GM18499 (cell line): ENCODE measurements around the gene OSER1.

Experiments used
- ATAC-seq: cut with Tn5 transposase; IDR thresholded peaks from one replicate; pipeline ENCODE4 v1.9.1; 2021; ENCODE audit warnings: moderate number of reproducible peaks; ENCODE audit not compliant: insufficient read depth, unreplicated experiment

The OSER1 gene

DNA sequence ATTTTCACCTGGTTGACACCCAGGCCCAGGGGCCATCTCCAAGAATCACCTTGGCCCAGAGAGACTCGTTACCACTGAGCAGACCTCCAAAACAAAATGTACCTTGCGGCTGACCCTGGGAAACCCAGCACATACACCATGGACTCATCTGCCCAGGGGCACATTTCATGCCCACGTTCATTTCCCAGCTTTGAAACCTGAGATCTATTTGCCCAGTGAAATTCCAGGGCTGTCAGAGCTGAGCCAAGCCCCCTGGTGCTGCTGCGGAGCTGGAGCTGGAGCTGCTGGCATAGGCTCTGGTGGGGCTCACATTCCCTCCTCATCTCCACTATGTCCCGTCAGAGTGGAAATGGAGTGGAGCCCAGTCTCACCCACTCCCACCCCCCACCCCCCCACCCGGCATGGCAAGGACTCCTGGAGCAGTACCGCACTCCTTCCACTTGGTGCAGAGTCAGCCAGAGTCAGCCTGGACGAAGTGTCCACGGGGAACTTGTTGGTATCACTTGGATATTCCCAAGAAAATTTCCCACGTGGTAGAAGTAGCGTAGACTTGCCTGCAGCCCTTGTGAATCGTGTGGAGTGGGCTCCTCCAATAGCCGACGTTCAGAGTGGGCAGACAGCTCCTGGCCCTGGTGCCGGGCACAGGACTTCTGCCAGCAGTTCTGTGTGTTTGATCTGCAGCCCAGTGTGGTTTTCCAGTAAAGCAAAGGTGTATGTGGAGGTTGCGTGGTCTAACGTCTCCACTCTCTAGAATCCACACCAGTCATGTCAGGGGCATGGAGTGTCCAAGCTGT lies 18.1 kb upstream of the OSER1 start:
- no peak for ATAC-seq

DNA sequence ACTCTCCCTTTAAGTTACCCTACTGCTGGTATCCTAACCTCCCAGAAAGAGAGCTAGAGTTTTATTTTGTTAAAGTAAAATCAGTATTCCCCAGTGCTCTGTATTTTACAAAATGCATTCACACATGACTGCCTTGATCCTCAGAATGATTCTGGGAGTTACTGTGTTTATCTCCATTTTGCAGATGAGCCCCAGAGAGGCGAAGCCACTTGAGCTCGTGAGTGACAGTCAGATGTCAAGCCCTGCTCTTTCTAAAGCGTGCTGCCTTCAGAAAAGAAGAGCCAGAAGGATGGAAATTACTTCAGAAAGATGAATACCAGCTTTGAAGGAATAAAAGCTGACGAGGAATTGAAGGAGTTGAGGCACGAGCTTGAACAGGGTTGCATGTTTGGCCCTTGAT lies 14.1 kb upstream of the OSER1 start:
- ATAC-seq: no peak

DNA sequence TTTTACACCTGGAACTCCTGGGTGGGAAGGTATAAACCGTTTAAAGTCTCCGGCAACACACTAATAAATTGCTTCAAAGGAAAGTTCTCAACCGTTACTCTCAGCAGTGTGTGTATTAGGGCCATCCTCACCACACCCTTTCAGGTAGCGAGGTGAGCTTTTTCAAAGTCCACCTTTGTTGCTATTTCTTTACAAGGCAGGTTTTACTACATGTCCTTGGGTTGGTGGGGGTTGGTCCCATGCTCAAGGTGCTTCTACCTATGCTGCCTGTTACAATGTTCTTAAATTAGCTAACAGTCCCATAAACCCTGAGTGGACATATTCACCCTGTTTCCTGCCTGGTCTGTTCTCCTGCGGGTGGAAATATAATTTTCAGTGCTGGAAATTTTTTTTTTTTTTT lies 13.2 kb upstream of the OSER1 start:
- no peak for ATAC-seq

GRCh38 chr20:44222633-44223368 lies 12.2 kb upstream of the OSER1 start:
- ATAC-seq: no peak

DNA sequence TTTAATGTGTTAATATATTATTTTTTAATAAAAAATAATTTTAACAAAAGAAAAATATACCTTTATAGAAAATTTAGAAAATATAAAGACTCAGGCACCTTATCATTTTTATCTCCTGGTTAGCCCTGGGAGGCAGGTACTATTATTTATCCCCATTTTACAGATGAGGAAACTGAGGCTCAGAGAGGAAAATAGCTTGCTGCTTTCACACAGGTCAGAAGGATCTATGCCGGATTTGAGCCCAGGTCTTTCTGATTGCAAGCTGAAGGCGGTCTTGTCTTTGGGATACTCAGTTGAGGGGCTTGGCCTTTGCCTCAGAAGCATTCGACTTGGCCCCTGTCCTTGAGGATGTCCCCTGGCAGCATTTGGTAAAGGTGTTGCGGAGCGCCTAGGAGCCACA lies 11.5 kb upstream of the OSER1 start:
- ATAC-seq: no peak

DNA sequence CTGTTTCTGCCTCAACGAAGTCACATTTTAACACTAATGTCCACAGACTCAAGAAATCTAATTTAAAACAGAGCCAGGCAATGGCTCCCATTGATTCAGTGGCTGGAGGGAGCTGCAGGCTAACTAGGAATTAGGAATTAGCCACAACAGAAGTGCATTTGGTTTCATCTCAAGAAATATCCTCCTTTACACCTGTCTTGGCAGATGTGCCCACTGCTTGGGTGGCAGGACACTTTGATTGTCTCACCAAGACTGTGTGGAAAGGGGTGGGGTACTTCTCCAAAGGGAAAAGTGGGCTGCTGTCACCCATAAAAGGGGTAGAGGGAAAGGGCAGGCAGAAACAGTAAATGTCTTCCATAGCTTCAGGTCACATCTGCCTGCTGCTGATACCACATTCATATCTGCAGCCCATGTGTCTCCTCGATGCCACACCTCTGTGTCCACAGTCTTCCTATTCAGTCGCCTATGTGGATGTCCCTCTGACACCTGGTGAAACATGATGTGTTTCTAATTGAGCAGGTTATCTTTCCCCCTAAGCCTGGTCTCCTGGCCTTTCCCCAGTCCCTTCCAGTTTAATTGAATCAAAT lies 10.9 kb upstream of the OSER1 start:
- no peak for ATAC-seq

GRCh38 chr20:44219791-44220190 lies 9.2 kb upstream of the OSER1 start:
- ATAC-seq: no peak

- no peak for ATAC-seq
Observed at GRCh38 chr20:44219170-44219730, 8.7 kb upstream of the OSER1 start.

GRCh38 chr20:44218446-44218845 lies 7.9 kb upstream of the OSER1 start:
- ATAC-seq: no peak

DNA sequence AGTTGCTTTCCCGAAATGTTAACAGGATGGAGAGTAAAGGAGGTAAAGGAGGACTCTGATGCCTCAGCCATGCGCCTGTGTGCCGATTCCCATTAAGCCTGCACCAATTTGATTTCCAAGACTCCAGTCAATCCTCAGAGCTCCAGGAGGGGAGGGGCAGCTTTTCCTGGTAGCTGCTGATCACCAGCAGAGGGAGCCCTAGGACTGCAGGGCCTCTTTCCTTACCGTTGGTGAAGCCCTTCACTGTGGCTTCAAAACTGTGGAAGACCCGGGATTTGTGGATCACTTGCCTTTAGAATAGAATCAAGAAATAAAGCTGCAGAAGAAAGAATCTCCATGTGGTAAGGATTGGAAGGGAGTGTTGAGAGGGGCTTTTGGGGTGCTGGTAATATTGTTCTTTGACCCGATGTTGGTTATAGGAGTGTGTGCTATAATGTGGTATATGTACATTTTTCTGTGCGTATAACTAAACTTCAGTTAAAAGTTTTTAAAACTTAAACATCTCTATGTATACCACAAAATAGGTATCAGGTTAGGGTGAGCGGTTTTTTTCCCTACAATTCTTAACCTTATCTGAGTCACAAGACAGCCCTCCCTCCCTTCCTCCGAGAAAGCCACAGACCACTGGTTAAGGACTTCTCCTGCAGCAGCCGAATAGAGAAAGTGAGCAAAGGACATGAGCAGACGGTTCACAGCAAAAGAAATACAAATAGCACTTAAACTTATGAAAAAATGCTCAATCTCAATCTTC lies 6.9 kb upstream of the OSER1 start:
- no peak for ATAC-seq

DNA sequence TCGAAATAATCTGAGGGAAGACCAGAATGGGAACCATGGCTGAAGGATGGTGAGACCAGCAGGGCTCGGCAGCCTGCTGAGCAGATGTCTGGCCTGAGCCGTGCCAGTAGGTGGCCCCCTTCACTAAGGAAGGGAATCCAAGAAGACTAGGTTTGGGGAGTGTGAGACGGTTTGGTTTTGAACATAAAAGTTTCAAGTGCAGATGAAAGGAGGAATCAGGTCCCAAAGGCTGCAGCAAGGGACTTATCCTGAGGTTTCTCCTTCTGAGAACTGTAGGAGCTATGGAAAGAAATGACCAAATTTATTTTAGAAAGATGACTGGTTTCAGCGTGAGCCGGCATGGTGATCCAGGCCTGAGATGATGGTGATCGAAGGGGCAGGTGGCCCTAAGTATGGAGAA lies 4.6 kb upstream of the OSER1 start:
- no peak for ATAC-seq

DNA sequence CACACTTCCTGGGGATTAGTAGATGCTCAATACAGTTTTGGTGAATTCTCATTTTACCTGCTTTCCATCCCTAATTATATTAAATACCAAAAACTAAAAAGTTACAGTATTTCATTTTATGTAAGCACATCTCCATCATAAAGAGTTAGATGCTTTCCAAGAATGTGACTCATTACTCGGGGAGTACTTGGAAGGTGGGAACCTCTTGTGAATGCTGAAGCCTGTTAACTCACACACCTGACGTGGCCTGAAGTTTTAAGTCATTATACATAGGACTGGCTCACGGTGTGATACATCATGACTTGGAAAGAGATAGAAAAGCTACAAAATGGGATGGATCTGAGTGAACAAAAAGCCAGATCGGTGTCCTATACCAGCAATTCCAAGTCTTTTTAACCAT lies 2.2 kb upstream of the OSER1 start:
- ATAC-seq: no peak

- ATAC-seq: peak; percentile 9
Observed at GRCh38 chr20:44211177-44212039, 837 bp upstream of the OSER1 start.

DNA sequence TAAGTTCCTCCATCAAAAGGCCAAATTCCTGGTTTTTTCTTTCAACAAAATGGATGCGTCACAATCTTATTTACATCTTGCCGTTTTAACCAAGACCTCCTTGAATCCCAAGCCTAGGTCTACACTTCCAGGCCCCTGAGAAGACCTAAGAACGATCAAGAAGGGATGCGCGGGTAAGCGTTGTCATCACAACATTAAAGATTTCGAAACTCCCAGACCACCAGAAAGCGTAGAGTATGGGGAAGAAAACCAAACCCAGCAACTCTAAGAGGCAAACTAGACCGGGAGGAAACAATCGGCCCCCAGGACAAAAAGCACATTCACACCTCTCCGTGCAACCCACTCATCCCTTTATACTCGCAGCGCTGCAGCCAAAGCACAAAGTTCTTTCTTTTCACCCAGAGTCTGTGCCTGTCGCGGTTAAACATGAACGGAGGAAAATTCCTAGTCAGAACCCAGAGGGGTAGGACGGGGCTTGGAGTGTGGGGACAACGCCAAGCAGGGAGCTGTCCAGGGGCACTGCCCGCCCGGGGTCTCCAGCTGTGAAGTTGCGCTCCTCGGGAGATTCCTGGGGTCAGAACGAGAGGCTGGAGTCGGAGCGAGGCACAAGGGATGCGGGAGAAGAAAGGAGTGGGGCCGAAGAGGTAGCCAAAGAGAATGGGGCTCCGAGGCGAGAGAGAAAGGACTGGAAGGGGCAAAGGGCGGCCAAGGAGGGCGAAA lies 725 bp downstream of the OSER1 start:
- ATAC-seq: no peak

DNA sequence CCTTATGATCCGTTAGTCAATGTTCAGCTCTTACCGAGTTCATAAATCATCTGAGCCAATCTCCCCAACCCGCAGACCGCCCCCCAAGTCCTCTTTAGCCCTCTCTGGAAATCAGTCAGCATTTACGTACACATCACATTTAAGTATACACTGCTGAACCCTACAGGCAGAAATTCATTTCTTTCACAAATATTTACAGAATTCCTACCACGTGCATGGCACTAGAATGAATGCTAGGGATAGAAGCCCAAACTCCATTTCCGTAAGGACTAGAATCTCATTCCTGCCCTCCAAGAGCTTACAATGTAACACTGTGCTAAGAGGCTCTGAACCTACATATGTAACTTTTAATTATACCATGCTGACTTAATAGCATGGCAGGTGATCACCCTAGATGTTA lies 1.8 kb downstream of the OSER1 start:
- ATAC-seq: no peak

GRCh38 chr20:44208165-44208564 lies 2.4 kb downstream of the OSER1 start:
- no peak for ATAC-seq

DNA sequence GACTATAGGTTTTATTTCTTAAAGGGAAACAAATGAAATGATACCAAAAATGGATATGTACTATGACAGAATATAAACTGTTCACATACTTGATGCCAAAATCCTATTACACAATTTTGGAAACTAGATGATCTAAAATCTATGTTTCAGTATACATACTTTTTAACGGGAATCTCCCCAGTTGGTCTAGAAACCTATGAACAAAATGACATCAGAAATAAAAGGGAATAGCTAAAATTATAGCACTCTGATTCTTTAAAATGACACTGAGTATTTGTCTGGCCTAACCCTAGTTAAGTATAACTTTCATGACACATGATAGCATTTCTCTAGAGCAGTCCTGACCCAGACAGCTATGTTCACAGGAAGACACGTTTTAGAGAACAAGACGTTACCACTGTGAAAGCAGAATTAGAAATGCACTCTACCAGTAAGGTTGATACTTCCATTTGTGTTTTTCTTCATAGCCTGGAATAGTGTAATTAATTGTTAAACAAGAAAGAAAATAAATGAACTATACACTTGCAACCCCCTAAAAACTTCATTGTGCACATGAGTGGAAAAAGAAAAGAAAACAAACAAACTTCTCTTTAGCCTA lies 3.3 kb downstream of the OSER1 start:
- no peak for ATAC-seq

- no peak for ATAC-seq
Observed at GRCh38 chr20:44206132-44206531, 4.4 kb downstream of the OSER1 start.

GRCh38 chr20:44204832-44205215 lies 5.7 kb downstream of the OSER1 start:
- ATAC-seq: no peak
